ENCODE results near the gene TANK. TPM values are rescaled to one million over a fixed set of nuclear protein-coding genes. Genes with fewer than 3 reads are reported as not detected.
A peak's percentile ranks its signal among the peaks of the same experiment; 100 is the strongest.

The TANK gene
- total RNA-seq, 6 donors from 2014 or later, result 41.9 to 214 (median 75.0) TPM

GRCh38 chr2:161237392-161238264 is 77.4 kb downstream of the TANK start:
- H3K4me3 ChIP-seq, result peak overlapping the region; percentile 31 to 69 (median 60)
- H3K9me3 ChIP-seq, result no peaks in the 10 kb centered on the region
- 3 to 8% methylated on average over 21 to 48 of the region's 49 CpGs for WGBS, 2 donors
- no peaks in the 10 kb centered on the region for H3K27me3 ChIP-seq
- peaks cover 9 to 21% (median 16%) of the 10 kb centered on the region in 4 donors for H3K4me1 ChIP-seq
- peak overlapping the region in 1 of 4 donors; percentile 4 for H3K27ac ChIP-seq
- ATAC-seq (ENCODE audit: low FRiP score in 2 of 2), result peak; percentile 74 to 88
- H3K36me3 ChIP-seq, result peaks cover 0 to 10% (median 3%) of the 10 kb centered on the region in 4 donors
- TF ChIP-seq POLR2A (IDR thresholded peaks at IDR 0.05) (no peak), EP300 (IDR thresholded peaks at IDR 0.05) (no peak), CTCF (IDR thresholded peaks at IDR 0.05) (no peak), POLR2AphosphoS5 (IDR thresholded peaks at IDR 0.05) (no peak)
- peak; percentile 31 to 90 for DNase-seq

- peak overlapping the region in 3 of 4 donors; percentile 0 to 41 (median 24) for H3K27ac ChIP-seq
- ATAC-seq (ENCODE audit: low FRiP score in 2 of 2), result peak in 1 of 2 donors; percentile 11
- TF ChIP-seq CTCF (IDR thresholded peaks at IDR 0.05) (no peak), POLR2A (IDR thresholded peaks at IDR 0.05) (no peak), EP300 (IDR thresholded peaks at IDR 0.05) (no peak), POLR2AphosphoS5 (IDR thresholded peaks at IDR 0.05) (no peak)
- no peaks in the 10 kb centered on the region for H3K27me3 ChIP-seq
- WGBS, 2 donors, result 0 to 1% methylated on average over 16 of the region's 16 CpGs
- peaks cover 0 to 9% (median 3%) of the 10 kb centered on the region in 4 donors for H3K36me3 ChIP-seq
- peak overlapping the region; percentile 38 to 69 (median 60) for H3K4me3 ChIP-seq
- H3K9me3 ChIP-seq, result no peaks in the 10 kb centered on the region
- H3K4me1 ChIP-seq, result peaks cover 9 to 21% (median 16%) of the 10 kb centered on the region in 4 donors
- DNase-seq, result no peak
These were observed 78.0 kb downstream of the TANK start for GRCh38 chr2:161238265-161238559.

GRCh38 chr2:161238560-161239325 is 78.5 kb downstream of the TANK start:
- H3K36me3 ChIP-seq, result peaks cover 0 to 9% (median 3%) of the 10 kb centered on the region in 4 donors
- 6 to 8% methylated on average over 17 to 71 of the region's 78 CpGs for WGBS, 2 donors
- ATAC-seq (ENCODE audit: low FRiP score in 2 of 2), result peak; percentile 78 to 91
- no peaks in the 10 kb centered on the region for H3K27me3 ChIP-seq
- TF ChIP-seq POLR2AphosphoS5 (IDR thresholded peaks at IDR 0.05) (peak in 1 of 2 donors; percentile 11), CTCF (IDR thresholded peaks at IDR 0.05) (peak in 1 of 6 experiments; percentile 17), POLR2A (IDR thresholded peaks at IDR 0.05) (no peak)
- peaks cover 13 to 21% (median 18%) of the 10 kb centered on the region in 4 donors for H3K4me1 ChIP-seq
- peak overlapping the region in 3 of 4 donors; percentile 0 to 41 (median 24) for H3K27ac ChIP-seq
- peak overlapping the region; percentile 38 to 69 (median 60) for H3K4me3 ChIP-seq
- no peaks in the 10 kb centered on the region for H3K9me3 ChIP-seq
- peak; percentile 49 to 91 for DNase-seq

GRCh38 chr2:161239326-161240109 is 79.3 kb downstream of the TANK start:
- WGBS, 2 donors, result 91% methylated on average over 42 of the region's 47 CpGs

More at GRCh38 chr2:161239326-161240109, 79.3 kb downstream of the TANK start:
- peak in 1 of 2 donors; percentile 60 for DNase-seq
- no peak for ATAC-seq (ENCODE audit: low FRiP score in 2 of 2)
- peaks cover 0 to 9% (median 3%) of the 10 kb centered on the region in 4 donors for H3K36me3 ChIP-seq
- peaks cover 18 to 21% (median 20%) of the 10 kb centered on the region in 4 donors for H3K4me1 ChIP-seq
- H3K27ac ChIP-seq, result peak overlapping the region in 3 of 4 donors; percentile 0 to 41 (median 24)
- no peaks in the 10 kb centered on the region for H3K27me3 ChIP-seq
- TF ChIP-seq POLR2AphosphoS5 (IDR thresholded peaks at IDR 0.05) (no peak), CTCF (IDR thresholded peaks at IDR 0.05) (no peak), POLR2A (IDR thresholded peaks at IDR 0.05) (no peak), EP300 (IDR thresholded peaks at IDR 0.05) (no peak)
- no peaks in the 10 kb centered on the region for H3K9me3 ChIP-seq
- H3K4me3 ChIP-seq, result peak overlapping the region in 3 of 4 donors; percentile 51 to 69 (median 68)
